NCI-H524 treated with DMSO at 0.1 percent for 48 hours (cell line): ENCODE data around the gene ZNF398.
"Not testable (repeated sequence)": the region's sequence is repeated elsewhere in the genome, so short reads cannot be mapped to it uniquely, and the experiment has no call there.

Source experiments
- DNase-seq: peaks from one replicate; lab custom pipeline; 2025; lab: John Stamatoyannopoulos, UW

ZNF398 gene

DNA sequence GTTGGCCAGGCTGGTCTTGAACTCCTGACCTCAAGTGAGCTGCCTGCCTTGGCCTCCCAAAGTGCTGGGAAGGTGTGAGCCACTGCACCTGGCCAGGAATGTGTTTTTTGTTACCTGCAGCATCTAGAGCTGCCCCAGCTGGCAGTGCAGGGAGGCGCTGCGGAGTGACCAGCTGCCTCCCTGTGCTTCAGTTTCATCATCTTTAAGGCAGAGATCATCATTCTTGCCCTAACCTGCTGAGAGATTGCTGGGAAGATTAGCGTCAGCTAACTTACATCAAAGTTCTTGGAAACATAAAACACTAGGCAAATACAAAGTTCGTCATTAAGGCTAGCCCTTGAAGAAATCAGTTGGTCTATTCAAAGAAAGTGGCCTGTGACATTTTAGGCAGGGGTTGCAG, 50.4 kb downstream of the ZNF398 start:
- DNase-seq: no peak

DNA sequence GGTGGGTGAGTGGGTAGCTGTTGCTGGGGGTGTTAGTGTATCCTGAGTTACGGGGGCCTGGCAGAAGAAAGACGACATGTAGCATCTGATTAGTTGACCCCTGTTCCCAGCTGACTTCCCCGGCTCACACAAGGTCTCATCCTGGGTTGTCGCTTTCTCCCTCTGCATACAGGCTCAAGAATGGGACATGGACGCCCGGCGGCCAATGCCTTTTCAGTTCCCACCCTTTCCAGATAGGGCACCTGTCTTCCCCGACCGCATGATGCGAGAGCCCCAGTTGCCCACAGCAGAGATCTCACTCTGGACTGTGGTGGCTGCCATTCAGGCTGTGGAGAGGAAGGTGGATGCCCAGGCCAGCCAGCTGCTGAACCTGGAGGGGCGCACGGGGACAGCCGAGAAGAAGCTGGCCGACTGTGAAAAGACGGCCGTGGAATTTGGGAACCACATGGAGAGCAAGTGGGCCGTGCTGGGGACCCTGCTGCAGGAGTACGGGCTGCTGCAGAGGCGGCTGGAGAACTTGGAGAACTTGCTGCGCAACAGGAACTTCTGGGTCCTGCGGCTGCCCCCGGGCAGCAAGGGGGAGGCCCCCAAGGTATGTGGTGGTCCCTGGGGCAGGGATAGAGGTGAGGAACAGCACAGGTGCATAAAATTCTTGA, 51.0 kb downstream of the ZNF398 start:
- DNase-seq: no peak

- DNase-seq: no peak
Measured at GRCh38 chr7:149199234-149199995, 52.2 kb downstream of the ZNF398 start.

DNA sequence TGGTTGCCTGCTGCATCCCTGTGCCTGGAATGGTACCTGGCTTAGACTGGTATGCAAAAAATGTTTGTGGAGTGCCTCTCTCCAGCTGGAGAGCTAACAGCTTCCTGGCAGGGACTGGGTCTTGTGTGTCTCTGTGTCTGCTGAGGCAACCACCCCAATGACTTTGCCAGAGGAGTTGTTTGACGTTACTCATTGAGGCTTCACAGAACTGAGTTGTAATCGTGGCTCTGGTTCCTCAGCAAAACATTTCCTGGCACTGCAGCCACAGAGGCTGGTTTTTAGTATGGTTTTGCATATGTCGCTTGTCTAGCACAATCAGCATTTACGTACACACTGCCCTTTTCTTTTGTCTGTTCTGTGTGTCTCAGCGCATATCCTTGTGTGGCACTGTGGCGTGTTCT, 55.6 kb downstream of the ZNF398 start:
- DNase-seq: no peak

DNA sequence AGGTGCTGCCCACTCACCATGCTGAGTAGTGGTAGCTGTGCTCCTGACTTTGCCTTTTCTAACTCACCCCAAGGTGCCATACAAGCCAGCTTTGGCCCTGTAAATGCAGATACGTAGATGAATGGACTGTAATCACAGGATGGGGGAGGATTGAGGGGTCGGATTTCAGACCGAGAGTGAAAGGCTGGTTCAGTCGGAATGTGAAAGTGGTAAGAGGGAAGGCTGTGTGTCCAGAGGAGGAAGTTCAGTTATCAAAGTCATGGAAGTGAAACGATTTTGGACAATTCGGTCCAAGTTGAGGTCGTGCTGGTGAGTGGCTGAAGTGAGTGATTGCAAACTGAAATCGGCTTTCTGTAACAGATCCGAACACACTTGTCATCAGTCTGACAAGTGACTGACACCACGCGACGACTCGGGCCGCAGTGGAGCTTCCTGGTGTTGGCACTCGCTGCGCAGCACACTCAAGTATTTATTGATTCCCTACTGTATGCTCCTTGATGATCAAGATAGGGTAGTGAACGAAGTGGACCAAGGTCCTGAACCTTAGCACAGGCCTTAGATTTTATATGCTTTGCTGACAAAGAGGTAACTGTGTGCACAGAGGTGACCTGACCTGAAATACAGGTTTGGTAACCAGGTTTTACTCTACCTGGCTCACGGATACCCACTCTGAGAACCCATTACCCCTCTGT, 58.6 kb downstream of the ZNF398 start:
- DNase-seq: no peak

GRCh38 chr7:149207324-149208035, 60.2 kb downstream of the ZNF398 start:
- no peak for DNase-seq

GRCh38 chr7:149209518-149210269, 62.4 kb downstream of the ZNF398 start:
- no peak for DNase-seq

GRCh38 chr7:149210551-149210950, 63.3 kb downstream of the ZNF398 start:
- no peak for DNase-seq

GRCh38 chr7:149214020-149214720, 66.9 kb downstream of the ZNF398 start:
- DNase-seq: no peak

GRCh38 chr7:149216402-149216801, 69.1 kb downstream of the ZNF398 start:
- DNase-seq: no peak

GRCh38 chr7:149217570-149217969, 70.3 kb downstream of the ZNF398 start:
- no peak for DNase-seq

- DNase-seq: no peak
Measured at GRCh38 chr7:149218469-149219420, 71.5 kb downstream of the ZNF398 start.

GRCh38 chr7:149220534-149220933, 73.3 kb downstream of the ZNF398 start:
- DNase-seq: no peak

- DNase-seq: no peak
Measured at GRCh38 chr7:149223176-149223575, 75.9 kb downstream of the ZNF398 start.

GRCh38 chr7:149223761-149224160, 76.5 kb downstream of the ZNF398 start:
- no peak for DNase-seq

GRCh38 chr7:149224352-149224751, 77.1 kb downstream of the ZNF398 start:
- DNase-seq: no peak

GRCh38 chr7:149225106-149225505, 77.9 kb downstream of the ZNF398 start:
- no peak for DNase-seq

GRCh38 chr7:149225656-149226055, 78.4 kb downstream of the ZNF398 start:
- DNase-seq: no peak

- not testable (repeated sequence) for DNase-seq
Measured at GRCh38 chr7:149226366-149226765, 79.1 kb downstream of the ZNF398 start.
